ENCODE measurements around the gene ADCY9.

DNA sequence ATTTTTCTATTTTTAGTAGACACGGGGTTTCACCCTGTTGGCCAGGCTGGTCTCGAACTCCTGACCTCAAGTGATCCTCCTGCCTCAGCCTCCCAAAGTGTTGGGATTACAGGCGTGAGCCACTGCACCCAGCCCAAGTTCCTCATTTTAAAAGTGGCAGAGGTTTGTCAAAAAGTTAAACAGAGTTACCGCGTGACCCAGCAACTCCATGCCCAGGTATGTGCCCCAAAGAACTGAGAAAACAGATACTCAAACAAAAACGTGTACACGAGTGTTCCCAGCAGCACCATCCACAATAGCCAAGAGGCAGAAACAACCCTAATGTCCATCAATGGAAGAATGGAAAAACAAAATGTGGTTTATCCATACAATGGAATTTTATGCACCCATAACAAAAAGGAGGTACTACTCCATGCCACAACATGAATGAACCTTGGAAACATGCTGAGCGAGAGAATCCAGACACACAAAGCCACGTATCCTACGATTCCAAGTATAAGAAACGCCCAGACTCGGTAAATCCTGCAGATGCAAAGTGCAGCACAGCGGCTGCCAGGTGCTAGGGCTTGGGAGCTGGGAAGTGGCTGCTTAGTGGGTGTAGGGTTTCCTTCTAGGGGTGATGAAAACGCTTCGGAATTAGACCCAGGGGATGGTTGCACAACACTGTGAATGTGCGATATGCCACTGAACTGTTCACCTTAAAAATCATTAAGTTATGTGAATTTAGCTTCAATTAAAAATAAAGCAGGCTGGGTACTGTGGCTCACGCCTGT lies 24.8 kb downstream of the ADCY9 start:
- TF ChIP-seq POLR2A (IDR thresholded peaks at IDR 0.05) (no peak), POLR2AphosphoS5 (IDR thresholded peaks at IDR 0.05) (no peak)
- TF ChIP-seq, protein P1, sequence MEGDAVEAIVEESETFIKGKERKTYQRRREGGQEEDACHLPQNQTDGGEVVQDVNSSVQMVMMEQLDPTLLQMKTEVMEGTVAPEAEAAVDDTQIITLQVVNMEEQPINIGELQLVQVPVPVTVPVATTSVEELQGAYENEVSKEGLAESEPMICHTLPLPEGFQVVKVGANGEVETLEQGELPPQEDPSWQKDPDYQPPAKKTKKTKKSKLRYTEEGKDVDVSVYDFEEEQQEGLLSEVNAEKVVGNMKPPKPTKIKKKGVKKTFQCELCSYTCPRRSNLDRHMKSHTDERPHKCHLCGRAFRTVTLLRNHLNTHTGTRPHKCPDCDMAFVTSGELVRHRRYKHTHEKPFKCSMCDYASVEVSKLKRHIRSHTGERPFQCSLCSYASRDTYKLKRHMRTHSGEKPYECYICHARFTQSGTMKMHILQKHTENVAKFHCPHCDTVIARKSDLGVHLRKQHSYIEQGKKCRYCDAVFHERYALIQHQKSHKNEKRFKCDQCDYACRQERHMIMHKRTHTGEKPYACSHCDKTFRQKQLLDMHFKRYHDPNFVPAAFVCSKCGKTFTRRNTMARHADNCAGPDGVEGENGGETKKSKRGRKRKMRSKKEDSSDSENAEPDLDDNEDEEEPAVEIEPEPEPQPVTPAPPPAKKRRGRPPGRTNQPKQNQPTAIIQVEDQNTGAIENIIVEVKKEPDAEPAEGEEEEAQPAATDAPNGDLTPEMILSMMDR (IDR thresholded peaks at IDR 0.05): no peak

Data from breast epithelium (tissue), 3 donors.